ENCODE data around the gene COPS7A.

COPS7A gene

GRCh38 chr12:6768437-6768914 is 44.6 kb downstream of the COPS7A start:
- in situ Hi-C loops (cut with HindIII; ENCODE audit: low sequenced_read_pairs): no loop called here

- in situ Hi-C loops (cut with HindIII; ENCODE audit: low sequenced_read_pairs): no loop called here
Measured at GRCh38 chr12:6768990-6769389, 45.1 kb downstream of the COPS7A start.

- in situ Hi-C loops (cut with HindIII; ENCODE audit: low sequenced_read_pairs): no loop called here
Measured at GRCh38 chr12:6769666-6770065, 45.8 kb downstream of the COPS7A start.

GRCh38 chr12:6770094-6770493 is 46.2 kb downstream of the COPS7A start:
- in situ Hi-C loops (cut with HindIII; ENCODE audit: low sequenced_read_pairs): no loop called here

- in situ Hi-C loops (cut with HindIII; ENCODE audit: low sequenced_read_pairs): no loop called here
Measured at GRCh38 chr12:6770600-6770999, 46.8 kb downstream of the COPS7A start.

- in situ Hi-C loops (cut with HindIII; ENCODE audit: low sequenced_read_pairs): no loop called here
Measured at GRCh38 chr12:6771091-6771495, 47.2 kb downstream of the COPS7A start.

- in situ Hi-C loops (cut with HindIII; ENCODE audit: low sequenced_read_pairs): no loop called here
Measured at GRCh38 chr12:6771509-6772330, 47.9 kb downstream of the COPS7A start.

GRCh38 chr12:6772331-6772695 is 48.5 kb downstream of the COPS7A start, which contains the start of gene LAG3:
TSS of gene LAG3 (plus strand) at chr12:6772520. CDS start at chr12:6772853, 333 bp downstream.
- in situ Hi-C loops (cut with HindIII; ENCODE audit: low sequenced_read_pairs): no loop called here

GRCh38 chr12:6772726-6773589 is 49.1 kb downstream of the COPS7A start:
- in situ Hi-C loops (cut with HindIII; ENCODE audit: low sequenced_read_pairs): no loop called here

GRCh38 chr12:6773590-6774351 is 49.9 kb downstream of the COPS7A start:
- in situ Hi-C loops (cut with HindIII; ENCODE audit: low sequenced_read_pairs): no loop called here

GRCh38 chr12:6774499-6775062 is 50.7 kb downstream of the COPS7A start:
- in situ Hi-C loops (cut with HindIII; ENCODE audit: low sequenced_read_pairs): no loop called here

- in situ Hi-C loops (cut with HindIII; ENCODE audit: low sequenced_read_pairs): no loop called here
Measured at GRCh38 chr12:6775185-6776174, 51.6 kb downstream of the COPS7A start.

- in situ Hi-C loops (cut with HindIII; ENCODE audit: low sequenced_read_pairs): no loop called here
Measured at GRCh38 chr12:6777386-6777785, 53.5 kb downstream of the COPS7A start.

- in situ Hi-C loops (cut with HindIII; ENCODE audit: low sequenced_read_pairs): no loop called here
Measured at GRCh38 chr12:6778217-6778573, 54.3 kb downstream of the COPS7A start.

- in situ Hi-C loops (cut with HindIII; ENCODE audit: low sequenced_read_pairs): no loop called here
Measured at GRCh38 chr12:6778574-6779550, 55.0 kb downstream of the COPS7A start.

- in situ Hi-C loops (cut with HindIII; ENCODE audit: low sequenced_read_pairs): no loop called here
Measured at GRCh38 chr12:6779708-6780432, 56.0 kb downstream of the COPS7A start.

GRCh38 chr12:6780573-6780972 is 56.7 kb downstream of the COPS7A start:
- in situ Hi-C loops (cut with HindIII; ENCODE audit: low sequenced_read_pairs): no loop called here

Data from endothelial cell of hepatic sinusoid (primary cell).